Karpas-422 (cell line): ENCODE results near the gene POLE2. TPM values are rescaled to one million over a fixed set of nuclear protein-coding genes. Genes with fewer than 3 reads are reported as not detected.
A peak's percentile ranks its signal among the peaks of the same experiment; 100 is the strongest.
"Not testable (repeated sequence)": the region's sequence is repeated elsewhere in the genome, so short reads cannot be mapped to it uniquely, and the experiment has no call there.

Experiments
- DNase-seq: peaks from one replicate; pipeline ENCODE4 v3.0.0-alpha.2; 2015
- H2AFZ ChIP-seq: fragments of 200-600 bp; sonication (generic); 2 replicates; pipeline ENCODE4 v1.6.1; 2014; ENCODE audit warnings: antibody characterized with exemption, low read length, mixed read lengths
- H3K27ac ChIP-seq: fragments of 200-600 bp; sonication (generic); 2 replicates; pipeline ENCODE4 v1.5.1; 2014; ENCODE audit warnings: mild to moderate bottlenecking, low read length, moderate library complexity
- H3K27me3 ChIP-seq: fragments of 200-600 bp; sonication (generic); 2 replicates; pipeline ENCODE4 v1.6.1; 2014; ENCODE audit warnings: low read length, mixed read lengths
- H3K36me3 ChIP-seq: fragments of 200-600 bp; sonication (generic); 2 replicates; pipeline ENCODE4 v1.6.1; 2014; ENCODE audit warnings: low read length, mixed read lengths; ENCODE audit not compliant: insufficient read depth
- H3K4me1 ChIP-seq: fragments of 200-600 bp; sonication (generic); 2 replicates; pipeline ENCODE4 v1.6.1; 2014; ENCODE audit warnings: mild to moderate bottlenecking, low read length, mixed read lengths
- H3K4me2 ChIP-seq: fragments of 200-600 bp; sonication (generic); 2 replicates; pipeline ENCODE4 v1.6.1; 2014; ENCODE audit warnings: low read length, low read depth, mild to moderate bottlenecking; ENCODE audit not compliant: poor library complexity, severe bottlenecking
- H3K4me3 ChIP-seq: fragments of 200-600 bp; sonication (generic); 2 replicates; pipeline ENCODE4 v1.5.1; 2014; ENCODE audit warnings: mild to moderate bottlenecking, antibody characterized with exemption, low read length, mixed read lengths
- H3K79me2 ChIP-seq: fragments of 200-600 bp; sonication (generic); 2 replicates; pipeline ENCODE4 v1.6.1; 2014; ENCODE audit warnings: mild to moderate bottlenecking, low read length, mixed read lengths
- H3K9ac ChIP-seq: fragments of 200-600 bp; sonication (generic); 2 replicates; pipeline ENCODE4 v1.6.0; 2014; ENCODE audit warnings: low read length
- H3K9me2 ChIP-seq: fragments of 200-600 bp; sonication (generic), shearing (Covaris generic); replicated peaks from 2 replicates; pipeline ENCODE4 v1.6.0; 2014; ENCODE audit warnings: mild to moderate bottlenecking, low read length, moderate library complexity; ENCODE audit not compliant: insufficient read depth
- H3K9me3 ChIP-seq: fragments of 300-700, 200-600 bp; sonication (generic); 2 replicates; pipeline ENCODE4 v1.6.1; 2014; ENCODE audit warnings: low read length, mixed read lengths
- H4K20me1 ChIP-seq: fragments of 200-600 bp; sonication (generic); 2 replicates; pipeline ENCODE4 v1.6.1; 2014; ENCODE audit warnings: mild to moderate bottlenecking, antibody characterized with exemption, low read length, low read depth; ENCODE audit not compliant: insufficient read depth
- total RNA-seq: library from RNA; depleted of rRNA; stranded (reverse); fragments of >200 nt; shearing (Covaris generic); gene quantifications from 2 replicates; pipeline ENCODE4 v1.2.3, GENCODE V29; 2014; ENCODE audit warnings: low replicate concordance

The POLE2 gene
- total RNA-seq, 1 experiment from 2014 or later = 51.0 TPM

- peaks cover 15% of the 10 kb centered on the region; the same call in 1 of the 2 replicates for H3K36me3 ChIP-seq
- peak overlapping the region; percentile 89 for H3K4me3 ChIP-seq
- H3K4me2 ChIP-seq = peak overlapping the region; percentile 89
- H2AFZ ChIP-seq = no peak overlapping the region
- H4K20me1 ChIP-seq = no peaks in the 10 kb centered on the region
- H3K9me3 ChIP-seq = no peaks in the 10 kb centered on the region
- no peak for DNase-seq
- H3K9me2 ChIP-seq = no peaks in the 10 kb centered on the region
- H3K27ac ChIP-seq = no peak overlapping the region
- peaks cover 51% of the 10 kb centered on the region for H3K79me2 ChIP-seq
- no peaks in the 10 kb centered on the region for H3K27me3 ChIP-seq
- H3K4me1 ChIP-seq = peaks cover 21% of the 10 kb centered on the region
- H3K9ac ChIP-seq = peak overlapping the region; percentile 78
Measured at GRCh38 chr14:49686425-49686824, 1.6 kb downstream of the POLE2 start.

- H3K9ac ChIP-seq = no peak overlapping the region
- no peak overlapping the region for H3K4me2 ChIP-seq
- H3K79me2 ChIP-seq = peaks cover 52% of the 10 kb centered on the region
- H2AFZ ChIP-seq = no peak overlapping the region
- no peaks in the 10 kb centered on the region for H3K9me3 ChIP-seq
- no peak for DNase-seq
- H3K9me2 ChIP-seq = no peaks in the 10 kb centered on the region
- H3K4me1 ChIP-seq = no peaks in the 10 kb centered on the region
- H3K27ac ChIP-seq = no peak overlapping the region
- H3K36me3 ChIP-seq = peaks cover 70% of the 10 kb centered on the region
- no peaks in the 10 kb centered on the region for H3K27me3 ChIP-seq
- H4K20me1 ChIP-seq = no peaks in the 10 kb centered on the region
- no peak overlapping the region for H3K4me3 ChIP-seq
Measured at GRCh38 chr14:49679271-49679670, 8.7 kb downstream of the POLE2 start.

- H3K36me3 ChIP-seq = peaks cover 74% of the 10 kb centered on the region
- H2AFZ ChIP-seq = no peak overlapping the region
- H3K9ac ChIP-seq = no peak overlapping the region
- H3K9me2 ChIP-seq = no peaks in the 10 kb centered on the region
- H4K20me1 ChIP-seq = no peaks in the 10 kb centered on the region
- peaks cover 40% of the 10 kb centered on the region for H3K79me2 ChIP-seq
- no peaks in the 10 kb centered on the region for H3K9me3 ChIP-seq
- no peaks in the 10 kb centered on the region for H3K27me3 ChIP-seq
- DNase-seq = no peak
- no peak overlapping the region for H3K4me3 ChIP-seq
- H3K4me2 ChIP-seq = no peak overlapping the region
- no peaks in the 10 kb centered on the region for H3K4me1 ChIP-seq
- H3K27ac ChIP-seq = no peak overlapping the region
Measured at GRCh38 chr14:49677643-49678042, 10.4 kb downstream of the POLE2 start.

GRCh38 chr14:49673586-49673985, 14.4 kb downstream of the POLE2 start:
- H3K9ac ChIP-seq = no peak overlapping the region
- H2AFZ ChIP-seq = no peak overlapping the region
- DNase-seq = no peak
- H3K27ac ChIP-seq = no peak overlapping the region
- no peaks in the 10 kb centered on the region for H3K27me3 ChIP-seq
- no peak overlapping the region for H3K4me3 ChIP-seq
- no peak overlapping the region for H3K4me2 ChIP-seq
- no peaks in the 10 kb centered on the region for H3K9me2 ChIP-seq
- no peaks in the 10 kb centered on the region for H3K4me1 ChIP-seq
- no peaks in the 10 kb centered on the region for H3K9me3 ChIP-seq
- H3K79me2 ChIP-seq = peaks cover 23% of the 10 kb centered on the region
- H4K20me1 ChIP-seq = no peaks in the 10 kb centered on the region
- peaks cover 50% of the 10 kb centered on the region for H3K36me3 ChIP-seq

GRCh38 chr14:49670475-49670874, 17.5 kb downstream of the POLE2 start:
- H3K4me1 ChIP-seq = no peaks in the 10 kb centered on the region
- peaks cover 7% of the 10 kb centered on the region; the same call in 1 of the 2 replicates for H3K79me2 ChIP-seq

GRCh38 chr14:49659526-49660455, 28.2 kb downstream of the POLE2 start:
- H4K20me1 ChIP-seq = no peaks in the 10 kb centered on the region
- DNase-seq = no peak
- H3K9me3 ChIP-seq = no peaks in the 10 kb centered on the region
- no peak overlapping the region for H3K27ac ChIP-seq
- peaks cover 7% of the 10 kb centered on the region; the same call in 1 of the 2 replicates for H3K36me3 ChIP-seq
- no peak overlapping the region for H2AFZ ChIP-seq
- H3K27me3 ChIP-seq = no peaks in the 10 kb centered on the region
- H3K4me1 ChIP-seq = no peaks in the 10 kb centered on the region
- H3K9ac ChIP-seq = no peak overlapping the region
- no peak overlapping the region for H3K4me2 ChIP-seq
- H3K9me2 ChIP-seq = no peaks in the 10 kb centered on the region
- H3K4me3 ChIP-seq = no peak overlapping the region
- H3K79me2 ChIP-seq = peaks cover 21% of the 10 kb centered on the region

More at GRCh38 chr14:49670475-49670874, 17.5 kb downstream of the POLE2 start:
- Histone ChIP-seq H3K4me2 (no peak overlapping the region), H4K20me1 (no peaks in the 10 kb centered on the region), H3K4me3 (no peak overlapping the region), H2AFZ (no peak overlapping the region), H3K9me3 (no peaks in the 10 kb centered on the region), H3K9ac (no peak overlapping the region), H3K27ac (no peak overlapping the region), H3K36me3 (peaks cover 29% of the 10 kb centered on the region), H3K9me2 (no peaks in the 10 kb centered on the region), H3K27me3 (no peaks in the 10 kb centered on the region)
- no peak for DNase-seq

GRCh38 chr14:49657500-49657899, 30.5 kb downstream of the POLE2 start:
- Histone ChIP-seq H3K36me3 (peaks cover 19% of the 10 kb centered on the region; the same call in 1 of the 2 replicates), H3K79me2 (peaks cover 21% of the 10 kb centered on the region)
- not testable (repeated sequence) for H3K9me3 ChIP-seq, H2AFZ ChIP-seq, H3K27me3 ChIP-seq, H3K9ac ChIP-seq, DNase-seq, H3K4me2 ChIP-seq, H4K20me1 ChIP-seq, H3K27ac ChIP-seq, H3K4me1 ChIP-seq, H3K4me3 ChIP-seq, H3K9me2 ChIP-seq

- no peak overlapping the region for H3K27ac ChIP-seq
- no peaks in the 10 kb centered on the region for H4K20me1 ChIP-seq
- H2AFZ ChIP-seq = no peak overlapping the region
- no peaks in the 10 kb centered on the region for H3K9me2 ChIP-seq
- H3K9ac ChIP-seq = no peak overlapping the region
- no peak overlapping the region for H3K4me2 ChIP-seq
- H3K9me3 ChIP-seq = no peaks in the 10 kb centered on the region
- H3K27me3 ChIP-seq = no peaks in the 10 kb centered on the region
- no peak overlapping the region for H3K4me3 ChIP-seq
- no peak for DNase-seq
- H3K36me3 ChIP-seq = peaks cover 33% of the 10 kb centered on the region; the same call in 1 of the 2 replicates
- no peaks in the 10 kb centered on the region for H3K4me1 ChIP-seq
- H3K79me2 ChIP-seq = peaks cover 14% of the 10 kb centered on the region
Measured at GRCh38 chr14:49654511-49654910, 33.5 kb downstream of the POLE2 start.
